Forelimb muscle (tissue), 1 donor: ENCODE measurements around the gene LRRC4. TPM values are rescaled to one million over a fixed set of nuclear protein-coding genes. Genes with fewer than 3 reads are reported as not detected.

Source experiments
- DNase-seq: peaks from one replicate; pipeline ENCODE4 v3.0.0-alpha.2; 2013; ENCODE audit warnings: low read depth
- polyA plus RNA-seq: library from polyadenylated mRNA; unstranded; fragments of 120-200 nt; gene quantifications from one replicate; pipeline ENCODE4 v1.2.1, GENCODE V29; 2013; ENCODE audit not compliant: insufficient read length

Gene LRRC4
- polyA plus RNA-seq, 1 donor, result 3.3 TPM

- no peak for DNase-seq
Observed at GRCh38 chr7:128006550-128007302, 24.5 kb downstream of the LRRC4 start.

- no peak for DNase-seq
Observed at GRCh38 chr7:128005759-128006159, 25.5 kb downstream of the LRRC4 start.

- no peak for DNase-seq
Observed at GRCh38 chr7:128005117-128005516, 26.1 kb downstream of the LRRC4 start.

GRCh38 chr7:128004623-128005022, 26.6 kb downstream of the LRRC4 start:
- DNase-seq, result no peak

GRCh38 chr7:128003787-128004186, 27.4 kb downstream of the LRRC4 start:
- DNase-seq, result no peak

GRCh38 chr7:128003167-128003566, 28.1 kb downstream of the LRRC4 start:
- DNase-seq, result no peak

- no peak for DNase-seq
Observed at GRCh38 chr7:128000854-128001265, 30.4 kb downstream of the LRRC4 start.

- DNase-seq, result no peak
Observed at GRCh38 chr7:128000048-128000447, 31.2 kb downstream of the LRRC4 start.

GRCh38 chr7:127998671-127999070, 32.6 kb downstream of the LRRC4 start:
- DNase-seq, result no peak

- no peak for DNase-seq
Observed at GRCh38 chr7:127997226-127997922, 33.9 kb downstream of the LRRC4 start.

- no peak for DNase-seq
Observed at GRCh38 chr7:127996253-127997071, 34.8 kb downstream of the LRRC4 start.

GRCh38 chr7:127995881-127996215, 35.4 kb downstream of the LRRC4 start:
- DNase-seq, result no peak

GRCh38 chr7:127995156-127995880, 35.9 kb downstream of the LRRC4 start:
- DNase-seq, result peak; percentile 68

- DNase-seq, result no peak
Observed at GRCh38 chr7:127993987-127994386, 37.2 kb downstream of the LRRC4 start.

- DNase-seq, result no peak
Observed at GRCh38 chr7:127993317-127993716, 37.9 kb downstream of the LRRC4 start.

GRCh38 chr7:127988751-127989150, 42.5 kb downstream of the LRRC4 start:
- DNase-seq, result no peak

- no peak for DNase-seq
Observed at GRCh38 chr7:127986581-127987521, 44.4 kb downstream of the LRRC4 start.

GRCh38 chr7:127983804-127984332, 47.4 kb downstream of the LRRC4 start:
- no peak for DNase-seq

GRCh38 chr7:127981965-127982364, 49.3 kb downstream of the LRRC4 start:
- no peak for DNase-seq

- no peak for DNase-seq
Observed at GRCh38 chr7:127980901-127981300, 50.3 kb downstream of the LRRC4 start.
